ENCODE results near the gene MPHOSPH10. TPM values are rescaled to one million over a fixed set of nuclear protein-coding genes. Genes with fewer than 3 reads are reported as not detected.

MPHOSPH10 gene
- total and polyA plus RNA-seq, 2 of the 13 experiments (the other 11 are each of a cell fraction or from before 2014, with no cell fraction given), result 37.8 to 137 TPM

DNA sequence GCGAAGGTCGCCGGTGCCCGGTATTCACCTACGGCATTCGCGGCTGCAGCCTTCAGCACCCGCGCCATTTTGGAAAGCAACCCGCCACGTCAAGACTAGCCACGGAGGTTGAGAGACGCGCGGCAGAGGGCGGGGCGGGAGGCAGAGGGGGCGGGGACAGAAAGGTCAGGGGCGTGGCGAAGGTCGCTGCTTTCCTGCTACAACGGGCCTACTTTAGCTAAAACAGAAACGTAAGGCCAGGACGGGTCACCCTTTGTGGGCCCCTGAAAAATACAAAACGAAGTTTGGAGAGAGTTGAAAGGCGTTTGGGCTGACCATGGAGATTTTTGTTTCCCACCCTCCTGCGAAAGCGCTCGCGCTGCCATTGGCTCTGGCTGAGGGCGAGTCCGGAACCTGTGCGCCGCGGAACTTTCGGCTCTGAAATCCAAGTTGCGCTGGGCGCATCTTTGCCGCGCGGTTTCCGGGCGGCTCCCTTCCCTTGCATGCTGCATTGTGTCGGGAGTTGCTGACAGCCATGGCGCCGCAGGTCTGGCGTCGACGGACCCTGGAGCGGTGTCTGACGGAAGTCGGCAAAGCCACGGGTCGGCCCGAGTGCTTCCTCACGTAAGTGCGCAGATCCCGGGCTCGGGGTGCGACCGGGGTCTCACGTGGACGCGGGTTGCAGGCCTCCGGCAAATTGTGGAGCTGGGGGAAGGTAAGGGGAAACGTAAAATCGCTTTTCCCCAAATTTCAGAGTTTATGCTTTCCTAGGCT is at the start of gene MPHOSPH10, which contains the start of gene MCEE (continued):
- TF ChIP-seq NCOA1 (CRISPR knock-in tag; IDR thresholded peaks at IDR 0.05), result 0 out of 2 replicates have a peak, but pooled peaks have one; percentile 35
- TF ChIP-seq ZNF256 (CRISPR knock-in tag; conservative IDR thresholded peaks at IDR 0.05), result peak; percentile 95; the same call in 1 of the 2 replicates
- TF ChIP-seq IKZF4 (CRISPR knock-in tag; IDR thresholded peaks at IDR 0.05; ENCODE audit: borderline replicate concordance, low read depth, not compliant biosample characterization), result peak; percentile 87
- TF ChIP-seq, protein P1, sequence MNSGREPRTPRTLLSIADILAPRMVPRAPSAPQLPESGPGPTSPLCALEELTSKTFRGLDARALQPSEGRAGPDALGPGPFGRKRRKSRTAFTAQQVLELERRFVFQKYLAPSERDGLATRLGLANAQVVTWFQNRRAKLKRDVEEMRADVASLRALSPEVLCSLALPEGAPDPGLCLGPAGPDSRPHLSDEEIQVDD (CRISPR knock-in tag; IDR thresholded peaks at IDR 0.05; ENCODE audit: borderline replicate concordance), result no peak
- peak; percentile 96 for TF ChIP-seq MYC (CRISPR knock-in tag; IDR thresholded peaks at IDR 0.05; ENCODE audit: borderline replicate concordance)
- TF ChIP-seq ATF6 (CRISPR knock-in tag; conservative IDR thresholded peaks at IDR 0.05), result peak; percentile 97
- peak; percentile 96 for TF ChIP-seq ZNF749 (CRISPR knock-in tag; IDR thresholded peaks at IDR 0.05; ENCODE audit: borderline replicate concordance)
- no peak for TF ChIP-seq ZNF10 (CRISPR knock-in tag; IDR thresholded peaks at IDR 0.05; ENCODE audit: borderline replicate concordance, low read depth)
- peak; percentile 14; the same call in 1 of the 2 replicates for TF ChIP-seq ZNF737 (CRISPR knock-in tag; IDR thresholded peaks at IDR 0.05; ENCODE audit: borderline replicate concordance)
- TF ChIP-seq ZSCAN22 (CRISPR knock-in tag; IDR thresholded peaks at IDR 0.05), result 0 out of 2 replicates have a peak, but pooled peaks have one; percentile 51
- peak; percentile 100 for TF ChIP-seq RBFOX2 (IDR thresholded peaks at IDR 0.05; ENCODE audit: low read depth, low read length)
- TF ChIP-seq IRX3 (CRISPR knock-in tag; IDR thresholded peaks at IDR 0.05; ENCODE audit: borderline replicate concordance, low read depth), result peak; percentile 86; the same call in 1 of the 2 replicates
- TF ChIP-seq TBX3 (IDR thresholded peaks at IDR 0.05; ENCODE audit: borderline replicate concordance), result no peak; the same call in 1 of the 2 replicates
- TF ChIP-seq NFAT5 (CRISPR knock-in tag; IDR thresholded peaks at IDR 0.05), result peak; percentile 96
- TF ChIP-seq REXO4 (CRISPR knock-in tag; IDR thresholded peaks at IDR 0.05; ENCODE audit: borderline replicate concordance), result peak; percentile 28; the same call in 1 of the 2 replicates
- TF ChIP-seq ZNF781 (CRISPR knock-in tag; IDR thresholded peaks at IDR 0.05; ENCODE audit: borderline replicate concordance, not compliant biosample characterization), result peak; percentile 59
- no peak for TF ChIP-seq LCORL (IDR thresholded peaks at IDR 0.05)
- peak; percentile 82 for TF ChIP-seq LCORL (CRISPR knock-in tag; IDR thresholded peaks at IDR 0.05)
- TF ChIP-seq RBM39 (IDR thresholded peaks at IDR 0.05; ENCODE audit: low read depth, low read length, poor library complexity, severe bottlenecking), result peak; percentile 77
- peak; percentile 10; the same call in 1 of the 2 replicates for TF ChIP-seq ZNF33B (CRISPR knock-in tag; IDR thresholded peaks at IDR 0.05)
- peak; percentile 90 for TF ChIP-seq ZNF773 (CRISPR knock-in tag; IDR thresholded peaks at IDR 0.05; ENCODE audit: borderline replicate concordance)
